ENCODE results near the gene SELL. TPM values are rescaled to one million over a fixed set of nuclear protein-coding genes. Genes with fewer than 3 reads are reported as not detected.

SELL gene
- total and polyA plus RNA-seq, 10 of the 15 experiments (the other 5 are each of a cell fraction or from before 2014, with no cell fraction given) = 31.8 to 66.0 (median 50.9) TPM

DNA sequence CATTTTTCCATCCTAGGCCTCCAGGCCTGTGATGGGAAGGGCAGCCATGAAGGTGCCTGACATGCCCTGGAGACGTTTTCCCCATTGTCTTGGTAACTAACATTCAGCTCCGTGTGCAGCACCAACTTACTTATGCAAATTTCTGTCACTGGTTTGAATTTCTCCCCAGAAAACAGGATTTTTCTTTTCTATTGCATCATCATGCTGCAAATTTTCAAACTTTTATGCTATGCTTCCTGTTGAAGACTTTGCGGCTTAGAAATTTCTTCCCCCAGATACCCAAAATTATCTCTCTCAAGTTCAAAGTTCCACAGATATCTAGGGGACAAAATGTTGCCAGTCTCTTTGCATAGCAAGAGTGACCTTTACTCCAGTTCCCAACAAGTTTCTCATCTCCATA, 47.6 kb upstream of the SELL start (continued):
- TF ChIP-seq, protein P1, sequence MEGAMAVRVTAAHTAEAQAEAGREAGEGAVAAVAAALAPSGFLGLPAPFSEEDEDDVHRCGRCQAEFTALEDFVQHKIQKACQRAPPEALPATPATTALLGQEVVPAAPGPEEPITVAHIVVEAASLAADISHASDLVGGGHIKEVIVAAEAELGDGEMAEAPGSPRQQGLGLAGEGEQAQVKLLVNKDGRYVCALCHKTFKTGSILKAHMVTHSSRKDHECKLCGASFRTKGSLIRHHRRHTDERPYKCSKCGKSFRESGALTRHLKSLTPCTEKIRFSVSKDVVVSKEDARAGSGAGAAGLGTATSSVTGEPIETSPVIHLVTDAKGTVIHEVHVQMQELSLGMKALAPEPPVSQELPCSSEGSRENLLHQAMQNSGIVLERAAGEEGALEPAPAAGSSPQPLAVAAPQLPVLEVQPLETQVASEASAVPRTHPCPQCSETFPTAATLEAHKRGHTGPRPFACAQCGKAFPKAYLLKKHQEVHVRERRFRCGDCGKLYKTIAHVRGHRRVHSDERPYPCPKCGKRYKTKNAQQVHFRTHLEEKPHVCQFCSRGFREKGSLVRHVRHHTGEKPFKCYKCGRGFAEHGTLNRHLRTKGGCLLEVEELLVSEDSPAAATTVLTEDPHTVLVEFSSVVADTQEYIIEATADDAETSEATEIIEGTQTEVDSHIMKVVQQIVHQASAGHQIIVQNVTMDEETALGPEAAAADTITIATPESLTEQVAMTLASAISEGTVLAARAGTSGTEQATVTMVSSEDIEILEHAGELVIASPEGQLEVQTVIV (IDR thresholded peaks at IDR 0.05; ENCODE audit: borderline replicate concordance, partially characterized antibody) = no peak
- TF ChIP-seq, protein P2, sequence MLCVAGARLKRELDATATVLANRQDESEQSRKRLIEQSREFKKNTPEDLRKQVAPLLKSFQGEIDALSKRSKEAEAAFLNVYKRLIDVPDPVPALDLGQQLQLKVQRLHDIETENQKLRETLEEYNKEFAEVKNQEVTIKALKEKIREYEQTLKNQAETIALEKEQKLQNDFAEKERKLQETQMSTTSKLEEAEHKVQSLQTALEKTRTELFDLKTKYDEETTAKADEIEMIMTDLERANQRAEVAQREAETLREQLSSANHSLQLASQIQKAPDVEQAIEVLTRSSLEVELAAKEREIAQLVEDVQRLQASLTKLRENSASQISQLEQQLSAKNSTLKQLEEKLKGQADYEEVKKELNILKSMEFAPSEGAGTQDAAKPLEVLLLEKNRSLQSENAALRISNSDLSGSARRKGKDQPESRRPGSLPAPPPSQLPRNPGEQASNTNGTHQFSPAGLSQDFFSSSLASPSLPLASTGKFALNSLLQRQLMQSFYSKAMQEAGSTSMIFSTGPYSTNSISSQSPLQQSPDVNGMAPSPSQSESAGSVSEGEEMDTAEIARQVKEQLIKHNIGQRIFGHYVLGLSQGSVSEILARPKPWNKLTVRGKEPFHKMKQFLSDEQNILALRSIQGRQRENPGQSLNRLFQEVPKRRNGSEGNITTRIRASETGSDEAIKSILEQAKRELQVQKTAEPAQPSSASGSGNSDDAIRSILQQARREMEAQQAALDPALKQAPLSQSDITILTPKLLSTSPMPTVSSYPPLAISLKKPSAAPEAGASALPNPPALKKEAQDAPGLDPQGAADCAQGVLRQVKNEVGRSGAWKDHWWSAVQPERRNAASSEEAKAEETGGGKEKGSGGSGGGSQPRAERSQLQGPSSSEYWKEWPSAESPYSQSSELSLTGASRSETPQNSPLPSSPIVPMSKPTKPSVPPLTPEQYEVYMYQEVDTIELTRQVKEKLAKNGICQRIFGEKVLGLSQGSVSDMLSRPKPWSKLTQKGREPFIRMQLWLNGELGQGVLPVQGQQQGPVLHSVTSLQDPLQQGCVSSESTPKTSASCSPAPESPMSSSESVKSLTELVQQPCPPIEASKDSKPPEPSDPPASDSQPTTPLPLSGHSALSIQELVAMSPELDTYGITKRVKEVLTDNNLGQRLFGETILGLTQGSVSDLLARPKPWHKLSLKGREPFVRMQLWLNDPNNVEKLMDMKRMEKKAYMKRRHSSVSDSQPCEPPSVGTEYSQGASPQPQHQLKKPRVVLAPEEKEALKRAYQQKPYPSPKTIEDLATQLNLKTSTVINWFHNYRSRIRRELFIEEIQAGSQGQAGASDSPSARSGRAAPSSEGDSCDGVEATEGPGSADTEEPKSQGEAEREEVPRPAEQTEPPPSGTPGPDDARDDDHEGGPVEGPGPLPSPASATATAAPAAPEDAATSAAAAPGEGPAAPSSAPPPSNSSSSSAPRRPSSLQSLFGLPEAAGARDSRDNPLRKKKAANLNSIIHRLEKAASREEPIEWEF (IDR thresholded peaks at IDR 0.05; ENCODE audit: insufficient replicate concordance, low read depth, low read length) = no peak
- no peak for TF ChIP-seq ESRRA (IDR thresholded peaks at IDR 0.05; ENCODE audit: low read length)
- TF ChIP-seq SIN3A (IDR thresholded peaks at IDR 0.05; ENCODE audit: low read depth, low read length) = no peak

DNA sequence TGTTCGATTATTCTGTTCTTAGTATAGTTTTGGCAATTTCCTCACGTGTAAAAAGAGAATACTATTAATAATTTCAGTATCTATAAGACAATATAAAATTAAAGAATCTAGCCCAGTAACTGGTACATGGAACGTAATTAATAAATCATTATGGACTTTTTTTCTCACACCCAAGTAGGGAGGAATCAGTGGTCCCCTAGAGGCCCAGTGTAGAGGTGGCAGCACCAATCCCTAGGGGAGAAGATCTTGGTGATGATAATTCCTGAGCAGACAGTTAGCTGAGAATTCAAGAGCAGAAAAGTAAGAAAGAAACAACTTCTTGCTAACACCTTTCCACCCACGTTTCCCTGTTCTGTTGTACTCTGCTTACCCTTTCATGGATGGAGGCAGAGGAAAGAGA, 42.1 kb upstream of the SELL start:
- intact Hi-C loops (cut with micrococcal nuclease; ENCODE audit: unreplicated experiment) = no loop called here
- RAD21 ChIA-PET (ENCODE audit: unreplicated experiment) = no interaction called here
- Histone ChIP-seq H3K27me3 (replicated peaks in 1 of 2; ENCODE audit: control insufficient read depth in 2 of 2, insufficient read depth in 2 of 2, low read length in 1 of 2) (no peaks in the 10 kb centered on the region; a peak in 1 of 4 replicates), H3K79me2 (ENCODE audit: control insufficient read depth, insufficient read depth, low read length) (no peaks in the 10 kb centered on the region), H3K4me3 (no peak overlapping the region), H3K4me2 (ENCODE audit: control insufficient read depth, insufficient read depth) (no peak overlapping the region), H4K20me1 (ENCODE audit: control insufficient read depth, insufficient read depth) (no peaks in the 10 kb centered on the region), H3K27ac (ENCODE audit: control insufficient read depth, insufficient read depth) (no peak overlapping the region), H3K9me3 (replicated peaks; ENCODE audit: control insufficient read depth, insufficient read depth, low read length) (no peaks in the 10 kb centered on the region; the same call in 2 of the 3 replicates), H3K9ac (ENCODE audit: control insufficient read depth, insufficient read depth, low read length) (no peak overlapping the region), H2AFZ (ENCODE audit: control insufficient read depth, low read depth, low read length) (no peak overlapping the region), H3K36me3 (ENCODE audit: control insufficient read depth in 2 of 2, insufficient read depth in 2 of 2, low read length in 1 of 2) (no peaks in the 10 kb centered on the region), H3K4me1 (ENCODE audit: control insufficient read depth, insufficient read depth, low read length) (no peaks in the 10 kb centered on the region)
- 40% methylated on average over 4 of the region's 4 CpGs for WGBS (ENCODE audit: insufficient coverage, insufficient replicate concordance, low lambda C conversion rate, missing lambda C conversion rate)
- CTCF ChIA-PET = no interaction called here
- in situ Hi-C loops (cut with MboI) = no loop called here
- POLR2A ChIA-PET = no interaction called here
- SMC1A ChIA-PET (ENCODE audit: uncharacterized antibody, unreplicated experiment) = no interaction called here
- FAIRE-seq (no peak), DNase-seq (ENCODE audit: low read depth, low spot score) (no peak), ATAC-seq (no peak)
- BruUV-seq (replicated peaks) = no TSS peak
- TF ChIP-seq EGR1 (IDR thresholded peaks at IDR 0.05; ENCODE audit: borderline replicate concordance in 1 of 2, low read depth in 2 of 2, low read length in 2 of 2) (no peak), NR2F1 (conservative IDR thresholded peaks at IDR 0.05) (no peak), WRNIP1 (IDR thresholded peaks at IDR 0.05; ENCODE audit: borderline replicate concordance, low read depth, low read length) (no peak)
- TF ChIP-seq, protein P3, sequence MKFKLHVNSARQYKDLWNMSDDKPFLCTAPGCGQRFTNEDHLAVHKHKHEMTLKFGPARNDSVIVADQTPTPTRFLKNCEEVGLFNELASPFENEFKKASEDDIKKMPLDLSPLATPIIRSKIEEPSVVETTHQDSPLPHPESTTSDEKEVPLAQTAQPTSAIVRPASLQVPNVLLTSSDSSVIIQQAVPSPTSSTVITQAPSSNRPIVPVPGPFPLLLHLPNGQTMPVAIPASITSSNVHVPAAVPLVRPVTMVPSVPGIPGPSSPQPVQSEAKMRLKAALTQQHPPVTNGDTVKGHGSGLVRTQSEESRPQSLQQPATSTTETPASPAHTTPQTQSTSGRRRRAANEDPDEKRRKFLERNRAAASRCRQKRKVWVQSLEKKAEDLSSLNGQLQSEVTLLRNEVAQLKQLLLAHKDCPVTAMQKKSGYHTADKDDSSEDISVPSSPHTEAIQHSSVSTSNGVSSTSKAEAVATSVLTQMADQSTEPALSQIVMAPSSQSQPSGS (IDR thresholded peaks at IDR 0.05; ENCODE audit: low read length) = no peak
- TF ChIP-seq, protein P4, sequence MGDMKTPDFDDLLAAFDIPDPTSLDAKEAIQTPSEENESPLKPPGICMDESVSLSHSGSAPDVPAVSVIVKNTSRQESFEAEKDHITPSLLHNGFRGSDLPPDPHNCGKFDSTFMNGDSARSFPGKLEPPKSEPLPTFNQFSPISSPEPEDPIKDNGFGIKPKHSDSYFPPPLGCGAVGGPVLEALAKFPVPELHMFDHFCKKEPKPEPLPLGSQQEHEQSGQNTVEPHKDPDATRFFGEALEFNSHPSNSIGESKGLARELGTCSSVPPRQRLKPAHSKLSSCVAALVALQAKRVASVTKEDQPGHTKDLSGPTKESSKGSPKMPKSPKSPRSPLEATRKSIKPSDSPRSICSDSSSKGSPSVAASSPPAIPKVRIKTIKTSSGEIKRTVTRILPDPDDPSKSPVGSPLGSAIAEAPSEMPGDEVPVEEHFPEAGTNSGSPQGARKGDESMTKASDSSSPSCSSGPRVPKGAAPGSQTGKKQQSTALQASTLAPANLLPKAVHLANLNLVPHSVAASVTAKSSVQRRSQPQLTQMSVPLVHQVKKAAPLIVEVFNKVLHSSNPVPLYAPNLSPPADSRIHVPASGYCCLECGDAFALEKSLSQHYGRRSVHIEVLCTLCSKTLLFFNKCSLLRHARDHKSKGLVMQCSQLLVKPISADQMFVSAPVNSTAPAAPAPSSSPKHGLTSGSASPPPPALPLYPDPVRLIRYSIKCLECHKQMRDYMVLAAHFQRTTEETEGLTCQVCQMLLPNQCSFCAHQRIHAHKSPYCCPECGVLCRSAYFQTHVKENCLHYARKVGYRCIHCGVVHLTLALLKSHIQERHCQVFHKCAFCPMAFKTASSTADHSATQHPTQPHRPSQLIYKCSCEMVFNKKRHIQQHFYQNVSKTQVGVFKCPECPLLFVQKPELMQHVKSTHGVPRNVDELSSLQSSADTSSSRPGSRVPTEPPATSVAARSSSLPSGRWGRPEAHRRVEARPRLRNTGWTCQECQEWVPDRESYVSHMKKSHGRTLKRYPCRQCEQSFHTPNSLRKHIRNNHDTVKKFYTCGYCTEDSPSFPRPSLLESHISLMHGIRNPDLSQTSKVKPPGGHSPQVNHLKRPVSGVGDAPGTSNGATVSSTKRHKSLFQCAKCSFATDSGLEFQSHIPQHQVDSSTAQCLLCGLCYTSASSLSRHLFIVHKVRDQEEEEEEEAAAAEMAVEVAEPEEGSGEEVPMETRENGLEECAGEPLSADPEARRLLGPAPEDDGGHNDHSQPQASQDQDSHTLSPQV (IDR thresholded peaks at IDR 0.05) = no peak

Measured in GM12878 (cell line).